H1 (cell line): ENCODE measurements around the gene LRBA. TPM values are rescaled to one million over a fixed set of nuclear protein-coding genes. Genes with fewer than 3 reads are reported as not detected.

Experiments
- CTCF ChIA-PET: fragments of 300-600 bp; sonication (Branson Sonifier 250); formaldehyde crosslinking; loops from one replicate; lab custom pipeline; 2021; ENCODE audit not compliant: partially characterized antibody; lab: Charles Lee
- POLR2A ChIA-PET: fragments of 300-600 bp; sonication (Branson Sonifier 250); formaldehyde crosslinking; loops from one replicate; lab custom pipeline; 2021; ENCODE audit warnings: inconsistent platforms; ENCODE audit not compliant: partially characterized antibody; lab: Charles Lee
- DNase-seq, 2 experiments: peaks; one replicate each; pipeline versions ENCODE4 v3.0.0 to v3.0.0-alpha.2; 2010 to 2022; ENCODE audit warnings: low spot score in 2 of 2, low read depth in 1 of 2, mixed read lengths in 1 of 2
- FAIRE-seq: peaks from 2 replicates; lab custom pipeline; 2011; peaks lifted over from hg19 to GRCh38; lab: Jason Lieb, UNC
- H2AFZ ChIP-seq: 2 replicates; pipeline ENCODE4 v1.8.1; 2012; ENCODE audit warnings: low read length, inconsistent platforms
- H2AK5ac ChIP-seq: 2 replicates; pipeline ENCODE4 v1.6.1; 2013; ENCODE audit warnings: low read depth, low read length
- H2BK120ac ChIP-seq: replicated peaks from 2 replicates; pipeline ENCODE3; 2013; ENCODE audit warnings: low read depth, low read length, inconsistent platforms
- H2BK12ac ChIP-seq: 2 replicates; pipeline ENCODE4 v1.6.1; 2013; ENCODE audit warnings: low read depth, low read length
- H2BK15ac ChIP-seq: 2 replicates; pipeline ENCODE4 v1.6.1; 2013; ENCODE audit warnings: low read length
- H2BK20ac ChIP-seq: 2 replicates; pipeline ENCODE4 v1.6.1; 2013; ENCODE audit warnings: low read length
- H2BK5ac ChIP-seq: 2 replicates; pipeline ENCODE4 v1.6.1; 2013; ENCODE audit warnings: low read depth, low read length
- H3K14ac ChIP-seq: 2 replicates; pipeline ENCODE4 v1.6.1; 2013; ENCODE audit warnings: inconsistent platforms; ENCODE audit not compliant: insufficient read length
- H3K18ac ChIP-seq: 2 replicates; pipeline ENCODE4 v1.6.1; 2013; ENCODE audit warnings: low read length; ENCODE audit errors: extremely low read depth
- H3K23ac ChIP-seq: 2 replicates; pipeline ENCODE4 v1.6.1; 2013; ENCODE audit warnings: inconsistent platforms; ENCODE audit not compliant: insufficient read length
- H3K23me2 ChIP-seq: 2 replicates; pipeline ENCODE4 v1.6.1; 2013; ENCODE audit warnings: low read depth, low read length
- H3K27ac ChIP-seq: 2 replicates; pipeline ENCODE4 v1.6.1; 2011; ENCODE audit warnings: low read depth, low read length, inconsistent platforms
- H3K27me3 ChIP-seq, 4 experiments: replicated peaks in 1 of 4; 1 replicate in 1 of 4; 2 replicates in 3 of 4; pipeline versions ENCODE4 v1.6.1 to v1.8.1; 2011 to 2013; ENCODE audit warnings: low read length in 3 of 4, mild to moderate bottlenecking in 3 of 4, inconsistent platforms in 2 of 4, mixed read lengths in 2 of 4, moderate library complexity in 1 of 4; ENCODE audit not compliant: control insufficient read depth in 3 of 4, insufficient read depth in 3 of 4; ENCODE audit errors: extremely low read depth in 1 of 4
- H3K36me3 ChIP-seq, 4 experiments: 2 replicates each; pipeline versions ENCODE4 v1.6.1 to v1.8.1; 2011 to 2013; ENCODE audit warnings: mild to moderate bottlenecking in 4 of 4, low read length in 3 of 4, moderate library complexity in 2 of 4, control low read depth in 1 of 4, inconsistent platforms in 1 of 4; ENCODE audit not compliant: insufficient read depth in 4 of 4, control insufficient read depth in 2 of 4
- H3K4ac ChIP-seq: replicated peaks from 2 replicates; pipeline ENCODE3; 2013; ENCODE audit warnings: low read length, low read depth, mixed read lengths, inconsistent platforms; ENCODE audit not compliant: insufficient read length
- H3K4me1 ChIP-seq, 4 experiments: replicated peaks in 1 of 4; 1 replicate in 1 of 4; 2 replicates in 3 of 4; pipeline versions ENCODE4 v1.6.1 to v1.8.1; 2011 to 2013; ENCODE audit warnings: low read length in 3 of 4, inconsistent platforms in 2 of 4, mixed read lengths in 1 of 4; ENCODE audit not compliant: insufficient read depth in 4 of 4, control insufficient read depth in 3 of 4
- H3K4me2 ChIP-seq, 2 experiments: 2 replicates each; pipeline versions ENCODE4 v1.6.1 to v1.8.1; 2011 to 2013; ENCODE audit warnings: low read depth in 2 of 2, low read length in 2 of 2, control low read depth in 1 of 2, inconsistent platforms in 1 of 2, mild to moderate bottlenecking in 1 of 2; ENCODE audit not compliant: insufficient read depth in 1 of 2
- H3K4me3 ChIP-seq, 4 experiments: fragments of 200-600, 300-600 bp in 1 of 4; sonication (generic), shearing (Covaris generic), sonication (Bioruptor Twin) in 1 of 4; 2 replicates each; pipeline versions ENCODE4 v1.5.1 to v1.8.1; 2011 to 2016; ENCODE audit warnings: low read length in 4 of 4, low read depth in 3 of 4, control low read depth in 2 of 4, inconsistent platforms in 2 of 4, mild to moderate bottlenecking in 2 of 4, mixed read lengths in 1 of 4, moderate library complexity in 1 of 4; ENCODE audit not compliant: insufficient read depth in 2 of 4; ENCODE audit errors: extremely low read depth in 1 of 4
- H3K56ac ChIP-seq: replicated peaks from 2 replicates; pipeline ENCODE3; 2013; ENCODE audit warnings: low read depth, mild to moderate bottlenecking, mixed read lengths, low read length, inconsistent platforms; ENCODE audit not compliant: insufficient read length
- H3K79me1 ChIP-seq: 2 replicates; pipeline ENCODE4 v1.6.1; 2013; ENCODE audit warnings: low read depth, low read length, control low read depth
- H3K79me2 ChIP-seq, 2 experiments: 2 replicates each; pipeline versions ENCODE4 v1.6.1 to v1.8.1; 2012 to 2013; ENCODE audit warnings: low read length in 2 of 2, mild to moderate bottlenecking in 2 of 2, inconsistent platforms in 1 of 2; ENCODE audit not compliant: insufficient read depth in 2 of 2, control insufficient read depth in 1 of 2
- H3K9ac ChIP-seq, 4 experiments: replicated peaks in 1 of 4; 1 replicate in 1 of 4; 2 replicates in 3 of 4; pipeline versions ENCODE4 v1.6.1 to v1.8.1; 2011 to 2013; ENCODE audit warnings: low read depth in 3 of 4, low read length in 3 of 4, control low read depth in 2 of 4, mild to moderate bottlenecking in 2 of 4, moderate library complexity in 2 of 4, inconsistent platforms in 1 of 4; ENCODE audit errors: extremely low read depth in 1 of 4
- H3K9me3 ChIP-seq, 2 experiments: 2 replicates each; pipeline versions ENCODE4 v1.6.1 to v1.8.1; 2012 to 2013; ENCODE audit warnings: mild to moderate bottlenecking in 2 of 2, moderate library complexity in 2 of 2, control low read depth in 1 of 2, inconsistent platforms in 1 of 2, low read depth in 1 of 2, low read length in 1 of 2, mixed read lengths in 1 of 2; ENCODE audit not compliant: insufficient read depth in 2 of 2
- H4K20me1 ChIP-seq, 2 experiments: replicated peaks in 1 of 2; 2 replicates each; pipeline versions ENCODE3 to v1.8.1; 2011 to 2013; ENCODE audit warnings: inconsistent platforms in 2 of 2, low read length in 2 of 2, mild to moderate bottlenecking in 1 of 2; ENCODE audit not compliant: insufficient read depth in 2 of 2, control insufficient read depth in 1 of 2
- H4K5ac ChIP-seq: 2 replicates; pipeline ENCODE4 v1.6.1; 2013; ENCODE audit warnings: low read length, low read depth, mixed read lengths, inconsistent platforms; ENCODE audit not compliant: insufficient read length
- H4K8ac ChIP-seq: 2 replicates; pipeline ENCODE4 v1.8.0; 2013; ENCODE audit warnings: mild to moderate bottlenecking, moderate library complexity, low read length, inconsistent platforms; ENCODE audit not compliant: insufficient read depth; ENCODE audit errors: extremely low read depth
- H4K91ac ChIP-seq: replicated peaks from 2 replicates; pipeline ENCODE3; 2013; ENCODE audit warnings: low read length, mixed read lengths, inconsistent platforms; ENCODE audit not compliant: insufficient read length
- FOSL1 ChIP-seq: IDR thresholded peaks from 2 replicates; pipeline ENCODE4 v1.6.1; 2011; ENCODE audit warnings: mild to moderate bottlenecking, low read depth, low read length, moderate library complexity; ENCODE audit not compliant: insufficient read depth
- HDAC2 ChIP-seq, 2 experiments: fragments of 300-600 bp in 1 of 2; sonication (generic) in 1 of 2; IDR thresholded peaks; 2 replicates each; pipeline ENCODE4 v1.6.1; 2011 to 2012; ENCODE audit warnings: low read depth in 2 of 2, low read length in 2 of 2, mild to moderate bottlenecking in 2 of 2, moderate library complexity in 2 of 2, borderline replicate concordance in 1 of 2, inconsistent platforms in 1 of 2
- JUND ChIP-seq: IDR thresholded peaks from 2 replicates; pipeline ENCODE4 v1.6.1; 2011; ENCODE audit warnings: mild to moderate bottlenecking, improper control_type of control experiment, low read length
- PHF8 ChIP-seq: fragments of 200-600 bp; sonication (generic); conservative IDR thresholded peaks from 2 replicates; pipeline ENCODE4 v1.7.1; 2012; ENCODE audit warnings: low read depth, mild to moderate bottlenecking, inconsistent platforms, low read length, moderate library complexity
- POLR2A ChIP-seq, 2 experiments: IDR thresholded peaks; 1 replicate in 1 of 2; 2 replicates in 1 of 2; pipeline ENCODE4 v1.6.1; 2011; ENCODE audit warnings: low read depth in 2 of 2, low read length in 2 of 2, mild to moderate bottlenecking in 2 of 2; ENCODE audit errors: control extremely low read depth in 1 of 2
- POLR2AphosphoS5 ChIP-seq: IDR thresholded peaks from 2 replicates; pipeline ENCODE4 v1.6.1; 2011; ENCODE audit warnings: low read depth, low read length
- RAD21 ChIP-seq, 2 experiments: IDR thresholded peaks in 1 of 2; conservative IDR thresholded peaks in 1 of 2; 2 replicates each; pipeline ENCODE4 v1.6.1; 2011; ENCODE audit warnings: low read depth in 2 of 2, low read length in 2 of 2, improper control_type of control experiment in 1 of 2, inconsistent platforms in 1 of 2, mild to moderate bottlenecking in 1 of 2, moderate library complexity in 1 of 2
- RBBP5 ChIP-seq: IDR thresholded peaks from 2 replicates; pipeline ENCODE4 v1.7.1; 2012; ENCODE audit warnings: low read depth, mild to moderate bottlenecking, inconsistent platforms, low read length, moderate library complexity, borderline replicate concordance
- SIN3A ChIP-seq, 2 experiments: IDR thresholded peaks in 1 of 2; conservative IDR thresholded peaks in 1 of 2; 2 replicates each; pipeline ENCODE4 v1.6.1; 2011 to 2012; ENCODE audit warnings: low read length in 2 of 2, improper control_type of control experiment in 1 of 2, low read depth in 1 of 2, mild to moderate bottlenecking in 1 of 2
- SP2 ChIP-seq: IDR thresholded peaks from 2 replicates; pipeline ENCODE4 v1.6.1; 2012; ENCODE audit warnings: mild to moderate bottlenecking, low read length, inconsistent platforms
- YY1 ChIP-seq: IDR thresholded peaks from 2 replicates; pipeline ENCODE4 v1.6.1; 2011; ENCODE audit warnings: low read depth, mild to moderate bottlenecking, low read length
- WGBS, 2 experiments: shearing (Covaris generic) in 1 of 2; methylation state at CpG; one replicate each; pipeline versions ENCODE4 v1.1.6 to v1.1.7; 2013 to 2015; ENCODE audit warnings: low lambda C conversion rate in 2 of 2, mixed read lengths in 2 of 2, inconsistent platforms in 1 of 2, low coverage in 1 of 2, missing lambda C conversion rate in 1 of 2; ENCODE audit not compliant: insufficient replicate concordance in 2 of 2, insufficient coverage in 1 of 2, insufficient read length in 1 of 2; ENCODE audit errors: extremely low coverage in 1 of 2, missing lambda C conversion rate in 1 of 2; 5-methylcytosine and 5-hydroxymethylcytosine counted together
- polyA plus RNA-seq, 7 experiments: library from polyadenylated mRNA; depleted of rRNA in 3 of 7; stranded (reverse) in 5 of 7; unstranded in 2 of 7; fragments of >200 nt in 5 of 7; fragments of 200-250 nt in 2 of 7; gene quantifications; 1 replicate in 5 of 7; 2 replicates in 1 of 7; 4 replicates in 1 of 7; pipeline versions ENCODE4 v1.2.1 to v1.2.3, GENCODE V29; 2011 to 2013; ENCODE audit warnings: missing spikeins in 2 of 7, mixed read lengths in 2 of 7
- total RNA-seq: library from RNA; stranded (reverse); fragmentation: NEBNext Ultra II Directional; extraction: Animal tissue kit (Norgen Biotek cat#: 25700); gene quantifications from 2 replicates; pipeline ENCODE4 v1.2.1, GENCODE V29; 2021
- TF ChIP-seq, protein P1 (sequence below): IDR thresholded peaks from 2 replicates; pipeline ENCODE4 v1.6.1; 2012; ENCODE audit warnings: low read length, inconsistent platforms

The LRBA gene
- total and polyA plus RNA-seq, 2 of the 8 experiments (the other 6 are each of a cell fraction or from before 2014, with no cell fraction given): 54.6 to 83.2 TPM

GRCh38 chr4:150411520-150411919 is 603.6 kb downstream of the LRBA start:
- Histone ChIP-seq H3K79me2 (no peaks in the 10 kb centered on the region), H3K23me2 (no peaks in the 10 kb centered on the region), H3K18ac (no peak overlapping the region), H3K27ac (no peak overlapping the region), H2BK20ac (no peak overlapping the region), H3K4ac (no peak overlapping the region), H4K20me1 (no peaks in the 10 kb centered on the region), H2AFZ (no peak overlapping the region), H2BK15ac (no peak overlapping the region), H3K9me3 (no peaks in the 10 kb centered on the region), H3K4me2 (no peak overlapping the region), H2BK12ac (no peak overlapping the region), H3K4me3 (no peak overlapping the region), H3K9ac (no peak overlapping the region), H3K14ac (no peak overlapping the region), H3K79me1 (no peaks in the 10 kb centered on the region), H3K23ac (no peak overlapping the region), H3K27me3 (no peaks in the 10 kb centered on the region), H4K91ac (no peak overlapping the region), H2BK120ac (no peak overlapping the region), H3K4me1 (no peaks in the 10 kb centered on the region), H2BK5ac (no peak overlapping the region), H4K8ac (no peak overlapping the region), H4K5ac (no peak overlapping the region), H3K36me3 (peaks cover 0 to 4% (median 0%) of the 10 kb centered on the region in 4 experiments; a peak in 1 of 8 replicates), H3K56ac (no peak overlapping the region), H2AK5ac (no peak overlapping the region)
- FAIRE-seq: no peak
- WGBS, 2 experiments: 96% methylated on average over 4 of the region's 4 CpGs; no CpG with 5 or more reads in 1 of the 2 experiments
- POLR2A ChIA-PET: no interaction called here
- CTCF ChIA-PET: no interaction called here
- no peak for DNase-seq
- TF ChIP-seq PHF8 (no peak), SIN3A (conservative IDR thresholded peaks at IDR 0.05 in 1 of 2, IDR thresholded peaks at IDR 0.05 in 1 of 2; ENCODE audit: low read depth in 1 of 2, low read length in 2 of 2) (no peak), RAD21 (IDR thresholded peaks at IDR 0.05 in 1 of 2, conservative IDR thresholded peaks at IDR 0.05 in 1 of 2; ENCODE audit: low read depth in 2 of 2, low read length in 2 of 2) (no peak), SP2 (no peak), POLR2A (IDR thresholded peaks at IDR 0.05; ENCODE audit: control extremely low read depth in 1 of 2, low read depth in 2 of 2, low read length in 2 of 2) (no peak), POLR2AphosphoS5 (no peak), YY1 (no peak), HDAC2 (IDR thresholded peaks at IDR 0.05; ENCODE audit: borderline replicate concordance in 1 of 2, low read depth in 2 of 2, low read length in 2 of 2) (no peak), RBBP5 (no peak), FOSL1 (no peak), JUND (no peak)
- TF ChIP-seq, protein P1, sequence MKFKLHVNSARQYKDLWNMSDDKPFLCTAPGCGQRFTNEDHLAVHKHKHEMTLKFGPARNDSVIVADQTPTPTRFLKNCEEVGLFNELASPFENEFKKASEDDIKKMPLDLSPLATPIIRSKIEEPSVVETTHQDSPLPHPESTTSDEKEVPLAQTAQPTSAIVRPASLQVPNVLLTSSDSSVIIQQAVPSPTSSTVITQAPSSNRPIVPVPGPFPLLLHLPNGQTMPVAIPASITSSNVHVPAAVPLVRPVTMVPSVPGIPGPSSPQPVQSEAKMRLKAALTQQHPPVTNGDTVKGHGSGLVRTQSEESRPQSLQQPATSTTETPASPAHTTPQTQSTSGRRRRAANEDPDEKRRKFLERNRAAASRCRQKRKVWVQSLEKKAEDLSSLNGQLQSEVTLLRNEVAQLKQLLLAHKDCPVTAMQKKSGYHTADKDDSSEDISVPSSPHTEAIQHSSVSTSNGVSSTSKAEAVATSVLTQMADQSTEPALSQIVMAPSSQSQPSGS: no peak
